A549 (cell line): Measurements from ENCODE around the gene IFNL2.

Source experiments
- CBX2 ChIP-seq: fragments of 200-600 bp; sonication (generic); IDR thresholded peaks from 2 replicates; pipeline ENCODE4 v1.6.1; 2016; ENCODE audit warnings: low read depth, mild to moderate bottlenecking, borderline replicate concordance
- CTCF ChIP-seq: fragments of >200 bp; sonication (Bioruptor Twin); formaldehyde crosslinking; IDR thresholded peaks from 3 replicates; pipeline ENCODE4 v1.5.1; 2016
- EP300 ChIP-seq, 2 experiments: fragments of >200 bp; sonication (Bioruptor Twin); formaldehyde crosslinking; IDR thresholded peaks; 2 replicates in 1 of 2; 3 replicates in 1 of 2; pipeline ENCODE4 v1.6.1; 2016 to 2017
- ESRRA ChIP-seq: fragments of 150-350 bp; IDR thresholded peaks from 2 replicates; pipeline ENCODE4 v1.6.1; 2014; ENCODE audit warnings: mild to moderate bottlenecking, low read length, borderline replicate concordance
- GATA3 ChIP-seq: IDR thresholded peaks from 2 replicates; pipeline ENCODE4 v1.6.1; 2012; ENCODE audit warnings: borderline replicate concordance
- HMGXB4 ChIP-seq: fragments of 250-450 bp; sonication (Bioruptor Pico); IDR thresholded peaks from 2 replicates; pipeline ENCODE4 v1.5.0; 2021; ENCODE audit warnings: mild to moderate bottlenecking, moderate library complexity, borderline replicate concordance
- HOXB13 ChIP-seq: fragments of 250-450 bp; sonication (Bioruptor Pico); IDR thresholded peaks from 2 replicates; pipeline ENCODE4 v1.5.0; 2020; ENCODE audit warnings: low read depth, mild to moderate bottlenecking, moderate library complexity
- HOXB5 ChIP-seq: fragments of 250-450 bp; sonication (Bioruptor Pico); IDR thresholded peaks from 2 replicates; pipeline ENCODE4 v1.5.0; 2020; ENCODE audit warnings: mild to moderate bottlenecking, moderate library complexity
- MAFK ChIP-seq: fragments of 450-650 bp; IDR thresholded peaks from 2 replicates; pipeline ENCODE4 v1.6.1; 2014; ENCODE audit not compliant: partially characterized antibody
- MAX ChIP-seq: IDR thresholded peaks from 2 replicates; pipeline ENCODE4 v1.6.1; 2012
- PHF8 ChIP-seq: fragments of 200-600 bp; sonication (generic); IDR thresholded peaks from 2 replicates; pipeline ENCODE4 v1.6.1; 2016; ENCODE audit warnings: low read depth, mild to moderate bottlenecking, antibody characterized with exemption, moderate library complexity, borderline replicate concordance
- POLR2A ChIP-seq: IDR thresholded peaks from 2 replicates; pipeline ENCODE4 v1.6.1; 2012; ENCODE audit warnings: mild to moderate bottlenecking, low read length
- REST ChIP-seq: fragments of 200-600 bp; sonication (generic); IDR thresholded peaks from 2 replicates; pipeline ENCODE4 v1.6.1; 2016; ENCODE audit warnings: antibody characterized with exemption, mild to moderate bottlenecking, moderate library complexity
- TP53 ChIP-seq: fragments of 250-450 bp; sonication (Bioruptor Pico); IDR thresholded peaks from 2 replicates; pipeline ENCODE4 v1.5.0; 2021; ENCODE audit warnings: mild to moderate bottlenecking, moderate library complexity

- TF ChIP-seq CTCF = no peak
- TF ChIP-seq HOXB13 (CRISPR knock-in tag) = no peak
- TF ChIP-seq GATA3 = no peak
- no peak for TF ChIP-seq EP300 (IDR thresholded peaks at IDR 0.05)
- TF ChIP-seq REST = no peak
- no peak for TF ChIP-seq TP53 (CRISPR knock-in tag)
- no peak for TF ChIP-seq ESRRA
- no peak for TF ChIP-seq HMGXB4 (CRISPR knock-in tag)
- TF ChIP-seq MAFK = no peak
- no peak for TF ChIP-seq HOXB5 (CRISPR knock-in tag)
- TF ChIP-seq MAX = no peak
- TF ChIP-seq POLR2A = no peak
- no peak for TF ChIP-seq CBX2
- no peak for TF ChIP-seq PHF8
These were observed 3.6 kb upstream of the IFNL2 start for GRCh38 chr19:39264306-39265290.
